ENCODE data around the gene PTGR3. TPM values are rescaled to one million over a fixed set of nuclear protein-coding genes. Genes with fewer than 3 reads are reported as not detected.

The PTGR3 gene
- total and polyA plus RNA-seq, 2 of the 8 experiments (the other 6 are each of a cell fraction or from before 2014, with no cell fraction given): 2.0 to 3.6 TPM

- TF ChIP-seq CBX8 (IDR thresholded peaks at IDR 0.05; ENCODE audit: borderline replicate concordance, low read depth, low read length) (no peak), EZH2 (IDR thresholded peaks at IDR 0.05; ENCODE audit: low read depth, low read length, severe bottlenecking) (peak; percentile 79), ASH2L (IDR thresholded peaks at IDR 0.05; ENCODE audit: low read length) (peak; percentile 13), RFX5 (IDR thresholded peaks at IDR 0.05; ENCODE audit: borderline replicate concordance, low read depth, low read length) (no peak), FOSL1 (IDR thresholded peaks at IDR 0.05; ENCODE audit: insufficient read depth, low read depth, low read length) (no peak), PHF8 (conservative IDR thresholded peaks at IDR 0.05; ENCODE audit: low read depth, low read length) (no peak)
- TF ChIP-seq, protein P1, sequence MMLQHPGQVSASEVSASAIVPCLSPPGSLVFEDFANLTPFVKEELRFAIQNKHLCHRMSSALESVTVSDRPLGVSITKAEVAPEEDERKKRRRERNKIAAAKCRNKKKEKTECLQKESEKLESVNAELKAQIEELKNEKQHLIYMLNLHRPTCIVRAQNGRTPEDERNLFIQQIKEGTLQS (IDR thresholded peaks at IDR 0.05; ENCODE audit: insufficient read depth, low read depth, low read length): no peak
These were observed 4.0 kb downstream of the PTGR3 start (continued) for GRCh38 chr18:75204732-75205513.

All from H1 (cell line).